ENCODE data around the gene VILL. TPM values are rescaled to one million over a fixed set of nuclear protein-coding genes. Genes with fewer than 3 reads are reported as not detected.

The VILL gene
- total and polyA plus RNA-seq, 10 of the 15 experiments (the other 5 are each of a cell fraction or from before 2014, with no cell fraction given), result 0.15 to 5.4 (median 2.1) TPM; not detected in 1

- TF ChIP-seq ZNF24 (IDR thresholded peaks at IDR 0.05) (no peak), CBFB (IDR thresholded peaks at IDR 0.05; ENCODE audit: low read depth) (no peak), KAT2A (conservative IDR thresholded peaks at IDR 0.05; ENCODE audit: control insufficient read depth, low read depth, low read length) (no peak), REST (IDR thresholded peaks at IDR 0.05; ENCODE audit: low read depth, low read length) (no peak)
- TF ChIP-seq, protein P1, sequence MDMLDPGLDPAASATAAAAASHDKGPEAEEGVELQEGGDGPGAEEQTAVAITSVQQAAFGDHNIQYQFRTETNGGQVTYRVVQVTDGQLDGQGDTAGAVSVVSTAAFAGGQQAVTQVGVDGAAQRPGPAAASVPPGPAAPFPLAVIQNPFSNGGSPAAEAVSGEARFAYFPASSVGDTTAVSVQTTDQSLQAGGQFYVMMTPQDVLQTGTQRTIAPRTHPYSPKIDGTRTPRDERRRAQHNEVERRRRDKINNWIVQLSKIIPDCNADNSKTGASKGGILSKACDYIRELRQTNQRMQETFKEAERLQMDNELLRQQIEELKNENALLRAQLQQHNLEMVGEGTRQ (IDR thresholded peaks at IDR 0.05; ENCODE audit: borderline replicate concordance, low read depth, low read length), result no peak
Measured at GRCh38 chr3:38011111-38011510, 20.5 kb downstream of the VILL start (continued).

GRCh38 chr3:38015485-38015884 is 24.9 kb downstream of the VILL start:
- H3K27ac ChIP-seq (ENCODE audit: control insufficient read depth, insufficient read depth), result no peak overlapping the region
- H3K9ac ChIP-seq (ENCODE audit: control insufficient read depth, insufficient read depth, low read length), result no peak overlapping the region
- ChIA-PET CTCF (no interaction called here), POLR2A (no interaction called here), RAD21 (ENCODE audit: unreplicated experiment) (no interaction called here), SMC1A (ENCODE audit: uncharacterized antibody, unreplicated experiment) (interaction anchor here (1.0 kb wide), 1 partner anchor 12 kb away, joined by 3 read pairs; no protein-coding TSS in a partner anchor)
- ATAC-seq, result no peak
- intact Hi-C loops (cut with micrococcal nuclease; ENCODE audit: unreplicated experiment) (no loop called here), in situ Hi-C loops (cut with MboI) (no loop called here)
- no peaks in the 10 kb centered on the region for H3K36me3 ChIP-seq (ENCODE audit: control insufficient read depth in 2 of 2, insufficient read depth in 2 of 2, low read length in 1 of 2)
- H3K9me3 ChIP-seq (replicated peaks; ENCODE audit: control insufficient read depth, insufficient read depth, low read length), result no peaks in the 10 kb centered on the region; the same call in 2 of the 3 replicates
- H3K4me1 ChIP-seq (ENCODE audit: control insufficient read depth, insufficient read depth, low read length), result no peaks in the 10 kb centered on the region
- TF ChIP-seq, protein P2, sequence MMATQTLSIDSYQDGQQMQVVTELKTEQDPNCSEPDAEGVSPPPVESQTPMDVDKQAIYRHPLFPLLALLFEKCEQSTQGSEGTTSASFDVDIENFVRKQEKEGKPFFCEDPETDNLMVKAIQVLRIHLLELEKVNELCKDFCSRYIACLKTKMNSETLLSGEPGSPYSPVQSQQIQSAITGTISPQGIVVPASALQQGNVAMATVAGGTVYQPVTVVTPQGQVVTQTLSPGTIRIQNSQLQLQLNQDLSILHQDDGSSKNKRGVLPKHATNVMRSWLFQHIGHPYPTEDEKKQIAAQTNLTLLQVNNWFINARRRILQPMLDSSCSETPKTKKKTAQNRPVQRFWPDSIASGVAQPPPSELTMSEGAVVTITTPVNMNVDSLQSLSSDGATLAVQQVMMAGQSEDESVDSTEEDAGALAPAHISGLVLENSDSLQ (IDR thresholded peaks at IDR 0.05), result no peak
- TF ChIP-seq POU2F2 (IDR thresholded peaks at IDR 0.05; ENCODE audit: borderline replicate concordance, low read depth, low read length) (no peak), NR2C2 (IDR thresholded peaks at IDR 0.05; ENCODE audit: borderline replicate concordance, control insufficient read depth, insufficient read length, low read depth) (no peak), TCF3 (IDR thresholded peaks at IDR 0.05; ENCODE audit: borderline replicate concordance, insufficient read depth, low read depth, low read length) (no peak), TBL1XR1 (IDR thresholded peaks at IDR 0.05; ENCODE audit: low read depth, low read length) (no peak), NR2C1 (IDR thresholded peaks at IDR 0.05) (no peak), E2F8 (IDR thresholded peaks at IDR 0.05; ENCODE audit: low read depth, partially characterized antibody) (no peak), BRCA1 (IDR thresholded peaks at IDR 0.05; ENCODE audit: low read depth, low read length) (no peak), HDGF (IDR thresholded peaks at IDR 0.05) (no peak), RAD51 (IDR thresholded peaks at IDR 0.05) (no peak)
- H3K4me2 ChIP-seq (ENCODE audit: control insufficient read depth, insufficient read depth), result no peak overlapping the region
- no TSS peak for BruUV-seq (replicated peaks)
- no peak for FAIRE-seq
- no peak overlapping the region for H3K4me3 ChIP-seq
- no peaks in the 10 kb centered on the region for H3K79me2 ChIP-seq (ENCODE audit: control insufficient read depth, insufficient read depth, low read length)
- no peak for DNase-seq (ENCODE audit: low read depth, low spot score)
- no peaks in the 10 kb centered on the region for H4K20me1 ChIP-seq (ENCODE audit: control insufficient read depth, insufficient read depth)
- no peaks in the 10 kb centered on the region for H3K27me3 ChIP-seq (replicated peaks in 1 of 2; ENCODE audit: control insufficient read depth in 2 of 2, insufficient read depth in 2 of 2, low read length in 1 of 2)
- H2AFZ ChIP-seq (ENCODE audit: control insufficient read depth, low read depth, low read length), result no peak overlapping the region
- 0% methylated on average over 3 of the region's 3 CpGs for WGBS (ENCODE audit: insufficient coverage, insufficient replicate concordance, low lambda C conversion rate, missing lambda C conversion rate)
